H9 (cell line): ENCODE measurements around the gene SLC4A2. TPM values are rescaled to one million over a fixed set of nuclear protein-coding genes. Genes with fewer than 3 reads are reported as not detected.

Experiments used
- DNase-seq: peaks from one replicate; pipeline ENCODE4 v3.0.0-alpha.2; 2017
- H2AFZ ChIP-seq: one replicate; pipeline ENCODE4 v1.6.1; 2013; ENCODE audit warnings: mild to moderate bottlenecking, low read length, control low read depth, moderate library complexity
- H2AK5ac ChIP-seq: 2 replicates; pipeline ENCODE4 v1.6.1; 2013; ENCODE audit warnings: low read length, control low read depth, mixed read lengths; ENCODE audit not compliant: insufficient read length
- H2BK120ac ChIP-seq: one replicate; pipeline ENCODE4 v1.6.1; 2013; ENCODE audit warnings: low read depth, mild to moderate bottlenecking, low read length, control low read depth, inconsistent platforms; ENCODE audit not compliant: poor library complexity, severe bottlenecking
- H2BK12ac ChIP-seq: 2 replicates; pipeline ENCODE4 v1.6.1; 2013; ENCODE audit warnings: low read length, control low read depth, mixed read lengths, low read depth; ENCODE audit not compliant: insufficient read length
- H2BK15ac ChIP-seq: 2 replicates; pipeline ENCODE4 v1.6.1; 2013; ENCODE audit warnings: low read depth, low read length, control low read depth
- H2BK20ac ChIP-seq: one replicate; pipeline ENCODE4 v1.6.1; 2013; ENCODE audit warnings: low read depth, mild to moderate bottlenecking, low read length, control low read depth, inconsistent platforms; ENCODE audit not compliant: poor library complexity, severe bottlenecking
- H2BK5ac ChIP-seq: 2 replicates; pipeline ENCODE4 v1.6.1; 2013; ENCODE audit warnings: low read length, control low read depth, mixed read lengths; ENCODE audit not compliant: insufficient read length
- H3K14ac ChIP-seq: 2 replicates; pipeline ENCODE4 v1.6.1; 2013; ENCODE audit warnings: low read length, control low read depth; ENCODE audit not compliant: insufficient read depth
- H3K18ac ChIP-seq: 2 replicates; pipeline ENCODE4 v1.6.1; 2013; ENCODE audit warnings: low read depth, mild to moderate bottlenecking, mixed read lengths, low read length, control low read depth; ENCODE audit not compliant: insufficient read length
- H3K23ac ChIP-seq: 2 replicates; pipeline ENCODE4 v1.6.1; 2013; ENCODE audit warnings: low read length, control low read depth, mixed read lengths, low read depth; ENCODE audit not compliant: insufficient read length
- H3K23me2 ChIP-seq: 2 replicates; pipeline ENCODE4 v1.6.1; 2013; ENCODE audit warnings: low read depth, mild to moderate bottlenecking, mixed read lengths, low read length, control low read depth; ENCODE audit not compliant: insufficient read length, poor library complexity, severe bottlenecking
- H3K27ac ChIP-seq: 2 replicates; pipeline ENCODE4 v1.5.1; 2013; ENCODE audit warnings: low read length, control low read depth, mixed read lengths, low read depth; ENCODE audit not compliant: insufficient read length
- H3K27me3 ChIP-seq: 2 replicates; pipeline ENCODE4 v1.6.1; 2013; ENCODE audit warnings: low read length, control low read depth, inconsistent platforms; ENCODE audit not compliant: insufficient read depth
- H3K4ac ChIP-seq: 2 replicates; pipeline ENCODE4 v1.6.1; 2013; ENCODE audit warnings: low read depth, mild to moderate bottlenecking, control low read depth, inconsistent platforms, low read length, moderate library complexity
- H3K4me1 ChIP-seq: 2 replicates; pipeline ENCODE4 v1.6.1; 2013; ENCODE audit warnings: low read length, control low read depth, inconsistent platforms; ENCODE audit not compliant: insufficient read depth
- H3K4me2 ChIP-seq: 2 replicates; pipeline ENCODE4 v1.6.1; 2013; ENCODE audit warnings: low read length, control low read depth, mixed read lengths; ENCODE audit not compliant: insufficient read length, insufficient read depth
- H3K56ac ChIP-seq: 2 replicates; pipeline ENCODE4 v1.6.1; 2013; ENCODE audit warnings: low read depth, mild to moderate bottlenecking, mixed read lengths, low read length, control low read depth; ENCODE audit not compliant: insufficient read length
- H3K79me1 ChIP-seq: 2 replicates; pipeline ENCODE4 v1.6.1; 2013; ENCODE audit warnings: low read depth, mild to moderate bottlenecking, moderate library complexity, low read length, control low read depth, inconsistent platforms; ENCODE audit not compliant: insufficient read depth, poor library complexity, severe bottlenecking
- H3K79me2 ChIP-seq: 2 replicates; pipeline ENCODE4 v1.6.1; 2013; ENCODE audit warnings: low read length, control low read depth, inconsistent platforms; ENCODE audit not compliant: insufficient read depth
- H3K9ac ChIP-seq: 2 replicates; pipeline ENCODE4 v1.6.1; 2013; ENCODE audit warnings: low read length, control low read depth, mixed read lengths; ENCODE audit not compliant: insufficient read length; ENCODE audit errors: extremely low read depth
- H3K9me3 ChIP-seq: one replicate; pipeline ENCODE4 v1.6.1; 2013; ENCODE audit warnings: low read depth, low read length, inconsistent platforms; ENCODE audit not compliant: control insufficient read depth
- H3T11ph ChIP-seq: one replicate; pipeline ENCODE4 v1.6.1; 2013; ENCODE audit warnings: mild to moderate bottlenecking, low read length, control low read depth, inconsistent platforms
- H4K20me1 ChIP-seq: one replicate; pipeline ENCODE4 v1.6.1; 2013; ENCODE audit not compliant: control insufficient read depth, insufficient read length, insufficient read depth
- H4K5ac ChIP-seq: 2 replicates; pipeline ENCODE4 v1.6.1; 2013; ENCODE audit warnings: low read depth, mild to moderate bottlenecking, mixed read lengths, low read length, control low read depth; ENCODE audit not compliant: insufficient read length
- H4K8ac ChIP-seq: replicated peaks from 2 replicates; pipeline ENCODE4 v1.6.1; 2013; ENCODE audit warnings: low read length, control low read depth, mixed read lengths, low read depth; ENCODE audit not compliant: insufficient read length
- H4K91ac ChIP-seq: 2 replicates; pipeline ENCODE4 v1.6.1; 2013; ENCODE audit warnings: low read depth, mild to moderate bottlenecking, moderate library complexity, mixed read lengths, low read length, control low read depth; ENCODE audit not compliant: insufficient read length
- H3K27ac Mint-ChIP-seq, 3 experiments: 2 replicates in 2 of 3; 3 replicates in 1 of 3; pipeline ENCODE4 v1.8.0; 2020 to 2021; ENCODE audit warnings: mixed read lengths in 3 of 3, mild to moderate bottlenecking in 1 of 3, moderate library complexity in 1 of 3
- H3K27me3 Mint-ChIP-seq: 2 replicates; pipeline ENCODE4 v1.8.0; 2021; ENCODE audit warnings: low read depth, mild to moderate bottlenecking, moderate library complexity, mixed read lengths
- H3K36me3 Mint-ChIP-seq, 3 experiments: 2 replicates in 2 of 3; 3 replicates in 1 of 3; pipeline ENCODE4 v1.8.0; 2020 to 2021; ENCODE audit warnings: low read depth in 3 of 3, mixed read lengths in 3 of 3; ENCODE audit not compliant: insufficient read depth in 1 of 3
- H3K4me1 Mint-ChIP-seq, 2 experiments: 2 replicates each; pipeline ENCODE4 v1.8.0; 2020; ENCODE audit warnings: mixed read lengths in 2 of 2
- H3K4me3 Mint-ChIP-seq, 2 experiments: 2 replicates in 1 of 2; 3 replicates in 1 of 2; pipeline ENCODE4 v1.8.0; 2020 to 2021; ENCODE audit warnings: mild to moderate bottlenecking in 2 of 2, mixed read lengths in 2 of 2, moderate library complexity in 1 of 2
- H3K9me3 Mint-ChIP-seq, 2 experiments: 2 replicates in 1 of 2; 3 replicates in 1 of 2; pipeline ENCODE4 v1.8.0; 2020; ENCODE audit warnings: mild to moderate bottlenecking in 2 of 2, mixed read lengths in 2 of 2, moderate library complexity in 1 of 2
- CTCF ChIP-seq: fragments of 200-600 bp; sonication (generic); conservative IDR thresholded peaks from 3 replicates; pipeline ENCODE4 v1.8.0; 2021; ENCODE audit warnings: antibody characterized with exemption, mild to moderate bottlenecking
- WGBS: extraction: QIAGEN DNeasy Blood & Tissue Kit; methylation state at CpG from one replicate; pipeline ENCODE4 v1.1.7; 2013; ENCODE audit warnings: missing lambda C conversion rate, low lambda C conversion rate, mixed read lengths; ENCODE audit not compliant: insufficient read length; ENCODE audit errors: extremely low coverage; 5-methylcytosine and 5-hydroxymethylcytosine counted together
- total RNA-seq: library from RNA; stranded (reverse); gene quantifications from 2 replicates; pipeline ENCODE4 v1.2.1, GENCODE V29; 2021

SLC4A2 gene
- total RNA-seq, 1 experiment from 2014 or later = 136 TPM

GRCh38 chr7:151053096-151053495 is 6.3 kb upstream of the SLC4A2 start:
- no peak overlapping the region for H4K91ac ChIP-seq
- no peak overlapping the region for H3K18ac ChIP-seq
- H3K23ac ChIP-seq = no peak overlapping the region
- peaks cover 9% of the 10 kb centered on the region for H3K23me2 ChIP-seq
- no peak for DNase-seq
- no peak overlapping the region for H3K4me3 Mint-ChIP-seq
- no peaks in the 10 kb centered on the region; a peak in 1 of 5 replicates for H3K9me3 Mint-ChIP-seq
- H3K56ac ChIP-seq = no peak overlapping the region
- no peaks in the 10 kb centered on the region for H3K79me2 ChIP-seq
- no peak overlapping the region for H2BK20ac ChIP-seq
- peaks cover 64% of the 10 kb centered on the region for H3K27me3 Mint-ChIP-seq
- no CpG with 5 or more reads among the region's 4 CpGs for WGBS
- H2AK5ac ChIP-seq = no peak overlapping the region
- no peak overlapping the region for H4K8ac ChIP-seq
- no peak overlapping the region for H3T11ph ChIP-seq
- no peaks in the 10 kb centered on the region for H4K20me1 ChIP-seq
- H3K27ac Mint-ChIP-seq = no peak overlapping the region
- H3K4me2 ChIP-seq = no peak overlapping the region
- no peak overlapping the region for H2BK120ac ChIP-seq
- peaks cover 14 to 18% of the 10 kb centered on the region in 2 experiments for H3K4me1 Mint-ChIP-seq
- no peak overlapping the region for H2BK15ac ChIP-seq
- H4K5ac ChIP-seq = no peak overlapping the region
- no peak overlapping the region for H2AFZ ChIP-seq
- no peak overlapping the region for H2BK12ac ChIP-seq
- no peak overlapping the region for H3K4ac ChIP-seq
- no peak overlapping the region for H3K27ac ChIP-seq
- H3K9ac ChIP-seq = no peak overlapping the region
- H3K36me3 Mint-ChIP-seq = peaks cover 0 to 11% (median 0%) of the 10 kb centered on the region in 3 experiments; a peak in 3 of 7 replicates
- no peak overlapping the region for H3K14ac ChIP-seq
- no peaks in the 10 kb centered on the region for H3K79me1 ChIP-seq
- no peak for TF ChIP-seq CTCF
- no peaks in the 10 kb centered on the region for H3K9me3 ChIP-seq
- H3K27me3 ChIP-seq = peaks cover 6% of the 10 kb centered on the region; the same call in 1 of the 2 replicates
- H3K4me1 ChIP-seq = no peaks in the 10 kb centered on the region
- no peak overlapping the region for H2BK5ac ChIP-seq
